B cell (primary cell): ENCODE measurements around the gene CLDN25. TPM values are rescaled to one million over a fixed set of nuclear protein-coding genes. Genes with fewer than 3 reads are reported as not detected.

Experiments
- ATAC-seq: fragments of 200-7000 bp; cut with Tn5 transposase; one replicate; pipeline ENCODE4 v1.10.0; 2021; ENCODE audit warnings: low read depth, mild to moderate bottlenecking, moderate number of reproducible peaks, moderate library complexity
- CTCF ChIA-PET: fragments of 350-600 bp; sonication (Branson Sonifier 250); formaldehyde crosslinking; loops from one replicate; lab custom pipeline; 2021; ENCODE audit warnings: antibody characterized with exemption, inconsistent platforms; lab: Charles Lee
- POLR2A ChIA-PET: fragments of 350-600 bp; sonication (Branson Sonifier 250); formaldehyde crosslinking; loops from one replicate; lab custom pipeline; 2021; ENCODE audit warnings: antibody characterized with exemption; lab: Charles Lee
- DNase-seq: peaks from one replicate; pipeline ENCODE4 v3.0.0; 2013
- H2AFZ ChIP-seq: 2 replicates; pipeline ENCODE4 v1.6.1; 2012; ENCODE audit warnings: mild to moderate bottlenecking, low read depth, low read length; ENCODE audit not compliant: insufficient read depth, poor library complexity, severe bottlenecking
- H3K27ac ChIP-seq, 2 donors: 1 replicate in 1 of 2; 2 replicates in 1 of 2; pipeline ENCODE4 v1.5.1; 2012 to 2013; ENCODE audit warnings: low read length in 2 of 2, mild to moderate bottlenecking in 2 of 2, moderate library complexity in 1 of 2
- H3K27me3 ChIP-seq, 4 experiments: fragments of 200-600 bp in 1 of 4; sonication (generic) in 1 of 4; replicated peaks in 1 of 4; 1 replicate in 2 of 4; 2 replicates in 2 of 4; pipeline versions ENCODE4 v1.6.1 to v1.7.0; 2013 to 2016; ENCODE audit warnings: low read length in 3 of 4, mild to moderate bottlenecking in 2 of 4, mixed read lengths in 1 of 4, moderate library complexity in 1 of 4; ENCODE audit not compliant: insufficient read depth in 4 of 4, control insufficient read depth in 3 of 4; ENCODE audit errors: control extremely low read depth in 1 of 4
- H3K36me3 ChIP-seq, 2 experiments: replicated peaks in 1 of 2; 1 replicate in 1 of 2; 2 replicates in 1 of 2; pipeline versions ENCODE4 v1.6.1 to v1.7.1; 2013; ENCODE audit warnings: low read length in 1 of 2; ENCODE audit not compliant: insufficient read depth in 2 of 2, control insufficient read depth in 1 of 2; ENCODE audit errors: control extremely low read depth in 1 of 2, extremely low read depth in 1 of 2
- H3K4me1 ChIP-seq, 2 donors: fragments of 200-600 bp in 1 of 2; sonication (generic) in 1 of 2; 1 replicate in 1 of 2; 2 replicates in 1 of 2; pipeline versions ENCODE4 v1.5.1 to v1.6.1; 2013 to 2017; ENCODE audit warnings: low read length in 2 of 2; ENCODE audit not compliant: control insufficient read depth in 2 of 2, insufficient read depth in 2 of 2
- H3K4me2 ChIP-seq: replicated peaks from 2 replicates; pipeline ENCODE3; 2012; ENCODE audit warnings: mild to moderate bottlenecking, low read depth, low read length; ENCODE audit not compliant: poor library complexity, severe bottlenecking
- H3K4me3 ChIP-seq, 5 experiments: fragments of 200-600 bp in 1 of 5; sonication (generic) in 1 of 5; 1 replicate in 3 of 5; 2 replicates in 2 of 5; pipeline versions ENCODE4 v1.5.1 to v1.7.0; 2011 to 2016; ENCODE audit warnings: low read length in 4 of 5, mild to moderate bottlenecking in 4 of 5, low read depth in 2 of 5, control low read depth in 1 of 5, moderate library complexity in 1 of 5; ENCODE audit not compliant: insufficient read depth in 1 of 5; ENCODE audit errors: control extremely low read depth in 1 of 5, extremely low read depth in 1 of 5
- H3K79me2 ChIP-seq: fragments of 200-600 bp; sonication (generic); one replicate; pipeline ENCODE4 v1.6.0; 2016; ENCODE audit warnings: low read length; ENCODE audit not compliant: control insufficient read depth, insufficient read depth
- H3K9ac ChIP-seq: fragments of 200-600 bp; sonication (generic); 2 replicates; pipeline ENCODE4 v1.6.1; 2017; ENCODE audit warnings: mild to moderate bottlenecking, low read length, moderate library complexity
- H3K9me3 ChIP-seq, 3 donors: one replicate each; pipeline versions ENCODE4 v1.6.1 to v1.7.1; 2013; ENCODE audit warnings: low read length in 2 of 3; ENCODE audit not compliant: control insufficient read depth in 2 of 3, insufficient read depth in 1 of 3; ENCODE audit errors: control extremely low read depth in 1 of 3
- H4K20me1 ChIP-seq: 2 replicates; pipeline ENCODE4 v1.6.0; 2012; ENCODE audit warnings: mild to moderate bottlenecking, low read length; ENCODE audit not compliant: insufficient read depth, control insufficient read depth, poor library complexity, severe bottlenecking
- H3K27ac Mint-ChIP-seq: one replicate; pipeline ENCODE4 v1.8.0; 2021; ENCODE audit warnings: mixed read lengths
- H3K27me3 Mint-ChIP-seq: one replicate; pipeline ENCODE4 v1.8.0; 2021; ENCODE audit warnings: mixed read lengths
- H3K4me1 Mint-ChIP-seq: one replicate; pipeline ENCODE4 v1.8.0; 2021; ENCODE audit warnings: mixed read lengths
- H3K4me3 Mint-ChIP-seq: one replicate; pipeline ENCODE4 v1.8.0; 2021; ENCODE audit warnings: mixed read lengths
- H3K9me3 Mint-ChIP-seq: one replicate; pipeline ENCODE4 v1.8.0; 2022; ENCODE audit warnings: mixed read lengths; ENCODE audit not compliant: insufficient read depth
- EZH2 ChIP-seq: IDR thresholded peaks from 2 replicates; pipeline ENCODE4 v1.6.1; 2012; ENCODE audit warnings: borderline replicate concordance, low read depth, mild to moderate bottlenecking, moderate library complexity, low read length; ENCODE audit not compliant: insufficient read depth, poor library complexity, severe bottlenecking
- WGBS: methylation state at CpG from one replicate; pipeline ENCODE4 v1.1.5; 2013; ENCODE audit warnings: missing lambda C conversion rate; ENCODE audit not compliant: insufficient coverage; 5-methylcytosine and 5-hydroxymethylcytosine counted together
- intact Hi-C: fragments of 100-400 bp; cut with micrococcal nuclease; formaldehyde crosslinking; loops from one replicate; pipeline ENCODE4 v1.10.0; 2022
- polyA plus RNA-seq: library from polyadenylated mRNA; depleted of rRNA; stranded (reverse); fragments of >200 nt; gene quantifications from 2 replicates; pipeline ENCODE4 v1.2.3, GENCODE V29; 2012
- total RNA-seq, 2 donors: library from RNA; stranded (reverse); fragments of 120-200 nt in 1 of 2; gene quantifications; 1 replicate in 1 of 2; 2 replicates in 1 of 2; pipeline versions ENCODE4 v1.2.3 to v1.2.4, GENCODE V29; 2013 to 2022
- TF ChIP-seq, protein P1 (sequence below): fragments of 200-600 bp; IDR thresholded peaks from one replicate; pipeline ENCODE4 v1.8.0; 2022; ENCODE audit warnings: antibody characterized with exemption, mild to moderate bottlenecking

Gene CLDN25
- total and polyA plus RNA-seq, 2 donors (not counting 1 experiment from before 2014, with no cell fraction given): not detected

GRCh38 chr11:113814181-113814580 lies 34.6 kb downstream of the CLDN25 start:
- Histone ChIP-seq H3K36me3 (peaks cover 0 to 52% of the 10 kb centered on the region in 2 experiments), H2AFZ (no peak overlapping the region), H3K9ac (no peak overlapping the region), H3K27me3 (no peaks in the 10 kb centered on the region), H3K4me1 (no peaks in the 10 kb centered on the region), H3K4me3 (no peak overlapping the region), H3K79me2 (no peaks in the 10 kb centered on the region), H4K20me1 (no peaks in the 10 kb centered on the region), H3K9me3 (no peaks in the 10 kb centered on the region), H3K4me2 (no peak overlapping the region), H3K27ac (no peak overlapping the region)
- Mint-ChIP-seq H3K4me3 (no peak overlapping the region), H3K27me3 (no peaks in the 10 kb centered on the region), H3K27ac (no peak overlapping the region), H3K4me1 (no peaks in the 10 kb centered on the region), H3K9me3 (no peaks in the 10 kb centered on the region)
- TF ChIP-seq, protein P1, sequence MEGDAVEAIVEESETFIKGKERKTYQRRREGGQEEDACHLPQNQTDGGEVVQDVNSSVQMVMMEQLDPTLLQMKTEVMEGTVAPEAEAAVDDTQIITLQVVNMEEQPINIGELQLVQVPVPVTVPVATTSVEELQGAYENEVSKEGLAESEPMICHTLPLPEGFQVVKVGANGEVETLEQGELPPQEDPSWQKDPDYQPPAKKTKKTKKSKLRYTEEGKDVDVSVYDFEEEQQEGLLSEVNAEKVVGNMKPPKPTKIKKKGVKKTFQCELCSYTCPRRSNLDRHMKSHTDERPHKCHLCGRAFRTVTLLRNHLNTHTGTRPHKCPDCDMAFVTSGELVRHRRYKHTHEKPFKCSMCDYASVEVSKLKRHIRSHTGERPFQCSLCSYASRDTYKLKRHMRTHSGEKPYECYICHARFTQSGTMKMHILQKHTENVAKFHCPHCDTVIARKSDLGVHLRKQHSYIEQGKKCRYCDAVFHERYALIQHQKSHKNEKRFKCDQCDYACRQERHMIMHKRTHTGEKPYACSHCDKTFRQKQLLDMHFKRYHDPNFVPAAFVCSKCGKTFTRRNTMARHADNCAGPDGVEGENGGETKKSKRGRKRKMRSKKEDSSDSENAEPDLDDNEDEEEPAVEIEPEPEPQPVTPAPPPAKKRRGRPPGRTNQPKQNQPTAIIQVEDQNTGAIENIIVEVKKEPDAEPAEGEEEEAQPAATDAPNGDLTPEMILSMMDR: no peak
- no peak for TF ChIP-seq EZH2
- POLR2A ChIA-PET: no interaction called here
- intact Hi-C loops: no loop called here
- CTCF ChIA-PET: interaction anchor here (1.6 to 1.8 kb wide), 2 partner anchors 10 to 61 kb away, joined by 5 to 6 read pairs; partner anchors contain the start of gene USP28
- DNase-seq: no peak
- no peak for ATAC-seq

GRCh38 chr11:113817162-113817561 lies 37.6 kb downstream of the CLDN25 start:
- no peaks in the 10 kb centered on the region for H3K27me3 ChIP-seq
- CTCF ChIA-PET: interaction anchor here (1.0 kb wide), 1 partner anchor 16 kb away, joined by 3 read pairs; no protein-coding TSS in a partner anchor
- H3K4me2 ChIP-seq: no peak overlapping the region
- H2AFZ ChIP-seq: no peak overlapping the region
- H3K9ac ChIP-seq: no peak overlapping the region
- no CpG with 5 or more reads among the region's 1 CpG for WGBS
- Mint-ChIP-seq H3K27ac (no peak overlapping the region), H3K4me1 (no peaks in the 10 kb centered on the region), H3K27me3 (no peaks in the 10 kb centered on the region), H3K4me3 (no peak overlapping the region), H3K9me3 (no peaks in the 10 kb centered on the region)
- no peak overlapping the region for H3K27ac ChIP-seq
- H3K4me1 ChIP-seq: no peaks in the 10 kb centered on the region
- H3K9me3 ChIP-seq: no peaks in the 10 kb centered on the region
- H4K20me1 ChIP-seq: no peaks in the 10 kb centered on the region
- ATAC-seq (no peak), DNase-seq (no peak)
- no peak for TF ChIP-seq EZH2
- TF ChIP-seq, protein P1: no peak
- intact Hi-C loops: no loop called here
- peaks cover 4 to 58% of the 10 kb centered on the region in 2 experiments for H3K36me3 ChIP-seq
- H3K79me2 ChIP-seq: no peaks in the 10 kb centered on the region
- no peak overlapping the region for H3K4me3 ChIP-seq
- POLR2A ChIA-PET: interaction anchor here (0.6 kb wide), 1 partner anchor 10 kb away, joined by 3 read pairs; no protein-coding TSS in a partner anchor
